NCI-H460 (cell line): ENCODE data around the gene SERPINA10. TPM values are rescaled to one million over a fixed set of nuclear protein-coding genes. Genes with fewer than 3 reads are reported as not detected.
"Not testable (repeated sequence)": the region's sequence is repeated elsewhere in the genome, so short reads cannot be mapped to it uniquely, and the experiment has no call there.

Source experiments
- DNase-seq: peaks from one replicate; pipeline ENCODE4 v3.0.0-alpha.2; 2016; ENCODE audit warnings: low read depth; ENCODE audit errors: extremely low read depth
- total RNA-seq: library from RNA; depleted of rRNA; stranded (reverse); fragments of >200 nt; shearing (Covaris generic); gene quantifications from 2 replicates; pipeline ENCODE4 v1.2.3, GENCODE V29; 2014; rRNA removed

SERPINA10 gene
- total RNA-seq, 1 experiment from 2014 or later = not detected

GRCh38 chr14:94288610-94289465, 4.2 kb downstream of the SERPINA10 start:
- DNase-seq = no peak

GRCh38 chr14:94285158-94285557, 7.9 kb downstream of the SERPINA10 start:
- DNase-seq = no peak

GRCh38 chr14:94284221-94284620, 8.8 kb downstream of the SERPINA10 start:
- no peak for DNase-seq

GRCh38 chr14:94282991-94283723, 9.9 kb downstream of the SERPINA10 start:
- DNase-seq = no peak

GRCh38 chr14:94278731-94279130, 14.3 kb downstream of the SERPINA10 start:
- DNase-seq = no peak

- DNase-seq = not testable (repeated sequence)
Observed at GRCh38 chr14:94276898-94277561, 16.0 kb downstream of the SERPINA10 start.

GRCh38 chr14:94269156-94269555, 23.9 kb downstream of the SERPINA10 start:
- no peak for DNase-seq

GRCh38 chr14:94268582-94268981, 24.5 kb downstream of the SERPINA10 start:
- DNase-seq = not testable (repeated sequence)

GRCh38 chr14:94267352-94267751, 25.7 kb downstream of the SERPINA10 start:
- DNase-seq = no peak

- not testable (repeated sequence) for DNase-seq
Observed at GRCh38 chr14:94264195-94264594, 28.9 kb downstream of the SERPINA10 start.

- DNase-seq = no peak
Observed at GRCh38 chr14:94244182-94244581, 48.9 kb downstream of the SERPINA10 start.

- no peak for DNase-seq
Observed at GRCh38 chr14:94239406-94239805, 53.7 kb downstream of the SERPINA10 start.

GRCh38 chr14:94237983-94238382, 55.1 kb downstream of the SERPINA10 start:
- no peak for DNase-seq

- DNase-seq = no peak
Observed at GRCh38 chr14:94237046-94237445, 56.0 kb downstream of the SERPINA10 start.

Other genes with a start within 250 kb of the SERPINA10 start
- gene DDX24, start 212.1 kb downstream of the SERPINA10 start, total RNA-seq = 89.8 and 101 TPM in 2 replicates
- 9.7 and 9.9 TPM in 2 replicates for gene IFI27L1, start 212.0 kb downstream of the SERPINA10 start, total RNA-seq
- 1.6 and 2.5 TPM in 2 replicates for gene IFI27, start 182.5 kb downstream of the SERPINA10 start, total RNA-seq
- 68.9 and 99.6 TPM in 2 replicates for gene IFI27L2, start 163.7 kb downstream of the SERPINA10 start, total RNA-seq
- gene PPP4R4, start 118.9 kb downstream of the SERPINA10 start, total RNA-seq = 0.35 TPM in 1 of 2 replicates, not detected in the other
- 0.26 TPM in 1 of 2 replicates, not detected in the other for gene SERPINA6, start 30.1 kb upstream of the SERPINA10 start, total RNA-seq
- not detected in 2 replicates for gene SERPINA2, start 73.4 kb upstream of the SERPINA10 start, total RNA-seq
- 0.07 TPM in 1 of 2 replicates, not detected in the other for gene SERPINA1, start 95.3 kb upstream of the SERPINA10 start, total RNA-seq
- gene SERPINA11, start 159.5 kb upstream of the SERPINA10 start, total RNA-seq = not detected in 2 replicates
- not detected in 2 replicates for gene SERPINA9, start 182.9 kb upstream of the SERPINA10 start, total RNA-seq
- not detected in 2 replicates for gene SERPINA12, start 216.2 kb upstream of the SERPINA10 start, total RNA-seq